ENCODE data around the gene SLK. TPM values are rescaled to one million over a fixed set of nuclear protein-coding genes. Genes with fewer than 3 reads are reported as not detected.

The SLK gene
- total RNA-seq, 1 donor from 2014 or later: 41.4 TPM

DNA sequence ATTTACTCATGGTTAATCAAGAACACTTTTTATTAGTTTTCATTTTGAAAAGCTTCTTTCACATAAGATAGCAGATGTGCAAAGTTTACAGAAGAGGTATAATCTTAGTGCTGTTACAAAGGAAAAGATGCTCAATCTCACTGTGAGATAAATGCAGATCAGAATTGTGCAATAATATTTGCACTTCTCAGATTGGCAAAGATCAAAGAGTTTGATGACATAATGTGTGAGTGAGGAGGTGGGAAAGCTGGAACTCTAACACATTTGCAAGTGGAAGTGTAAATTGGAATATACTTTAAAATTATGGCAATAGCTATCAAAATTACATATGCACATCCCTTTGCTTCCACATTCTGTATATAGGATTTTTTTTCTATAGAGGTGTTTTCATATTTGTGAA lies 27.4 kb upstream of the SLK start:
- no peak for DNase-seq (ENCODE audit: extremely low read depth, low read depth, low spot score)

DNA sequence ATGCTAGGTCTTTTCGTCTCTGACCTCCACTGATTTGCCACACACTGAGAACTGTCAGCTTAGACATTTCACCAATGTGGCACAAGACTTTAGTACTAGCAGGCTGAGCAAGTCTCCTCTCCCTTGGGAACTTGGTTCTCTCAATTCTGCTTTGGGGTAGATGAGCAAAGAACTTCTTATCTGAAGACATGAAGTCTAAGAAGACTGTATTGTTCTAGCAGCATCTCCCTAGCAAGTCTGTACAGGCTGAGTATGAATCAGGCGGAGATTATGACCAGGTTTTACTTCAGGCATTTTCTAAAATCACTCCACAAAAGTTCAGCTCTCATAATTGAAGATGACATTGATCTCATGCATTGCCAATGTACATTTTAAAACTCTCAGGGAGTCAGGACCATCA lies 25.1 kb upstream of the SLK start:
- DNase-seq (ENCODE audit: extremely low read depth, low read depth, low spot score): no peak

GRCh38 chr10:103942866-103943265 lies 24.1 kb upstream of the SLK start:
- no peak for DNase-seq (ENCODE audit: extremely low read depth, low read depth, low spot score)

- no peak for DNase-seq (ENCODE audit: extremely low read depth, low read depth, low spot score)
Measured at GRCh38 chr10:103947799-103948516, 19.0 kb upstream of the SLK start.

DNA sequence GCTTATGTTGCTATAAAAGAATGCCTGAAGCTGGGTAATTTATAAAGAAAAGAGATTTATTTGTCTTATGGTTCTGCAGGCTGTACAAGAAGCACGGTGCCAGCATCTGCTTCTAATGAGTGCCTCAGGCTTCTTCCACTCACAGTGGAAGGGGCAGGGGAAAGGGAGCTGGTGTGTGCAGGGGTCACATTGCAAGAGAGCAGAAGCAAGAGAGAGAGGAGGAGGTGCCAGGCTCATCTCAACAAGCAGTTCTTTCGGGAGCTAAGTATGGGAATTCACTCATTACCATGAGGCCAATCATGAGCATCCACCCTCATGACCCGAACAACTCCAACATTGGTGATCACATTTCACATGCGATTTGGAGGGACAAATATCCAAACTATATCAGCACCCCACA lies 17.2 kb upstream of the SLK start:
- DNase-seq (ENCODE audit: extremely low read depth, low read depth, low spot score): no peak

- DNase-seq (ENCODE audit: extremely low read depth, low read depth, low spot score): no peak
Measured at GRCh38 chr10:103951183-103951582, 15.8 kb upstream of the SLK start.

GRCh38 chr10:103951942-103952341 lies 15.0 kb upstream of the SLK start:
- DNase-seq (ENCODE audit: extremely low read depth, low read depth, low spot score): no peak

GRCh38 chr10:103954543-103954942 lies 12.4 kb upstream of the SLK start:
- no peak for DNase-seq (ENCODE audit: extremely low read depth, low read depth, low spot score)

GRCh38 chr10:103958996-103959395 lies 7.9 kb upstream of the SLK start:
- DNase-seq (ENCODE audit: extremely low read depth, low read depth, low spot score): no peak

DNA sequence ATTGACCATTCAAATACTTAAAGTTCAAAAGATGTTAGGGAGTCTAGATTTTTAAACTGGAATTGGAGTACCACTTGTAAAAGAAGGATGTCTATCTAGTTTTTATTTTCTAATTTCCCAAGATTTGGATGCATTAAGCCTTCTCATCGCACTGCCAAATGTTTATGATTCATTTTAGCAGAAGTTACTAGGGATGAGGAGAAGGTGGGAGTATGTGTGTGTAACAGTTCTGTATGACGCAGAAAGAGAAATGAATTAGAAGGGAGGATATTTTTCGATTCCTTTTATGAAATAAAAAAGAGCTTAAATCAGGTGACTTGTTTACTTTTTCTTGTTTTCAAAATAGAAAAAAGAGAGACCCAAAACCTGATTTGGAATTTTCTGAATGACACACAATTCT lies 6.8 kb upstream of the SLK start:
- DNase-seq (ENCODE audit: extremely low read depth, low read depth, low spot score): no peak

DNA sequence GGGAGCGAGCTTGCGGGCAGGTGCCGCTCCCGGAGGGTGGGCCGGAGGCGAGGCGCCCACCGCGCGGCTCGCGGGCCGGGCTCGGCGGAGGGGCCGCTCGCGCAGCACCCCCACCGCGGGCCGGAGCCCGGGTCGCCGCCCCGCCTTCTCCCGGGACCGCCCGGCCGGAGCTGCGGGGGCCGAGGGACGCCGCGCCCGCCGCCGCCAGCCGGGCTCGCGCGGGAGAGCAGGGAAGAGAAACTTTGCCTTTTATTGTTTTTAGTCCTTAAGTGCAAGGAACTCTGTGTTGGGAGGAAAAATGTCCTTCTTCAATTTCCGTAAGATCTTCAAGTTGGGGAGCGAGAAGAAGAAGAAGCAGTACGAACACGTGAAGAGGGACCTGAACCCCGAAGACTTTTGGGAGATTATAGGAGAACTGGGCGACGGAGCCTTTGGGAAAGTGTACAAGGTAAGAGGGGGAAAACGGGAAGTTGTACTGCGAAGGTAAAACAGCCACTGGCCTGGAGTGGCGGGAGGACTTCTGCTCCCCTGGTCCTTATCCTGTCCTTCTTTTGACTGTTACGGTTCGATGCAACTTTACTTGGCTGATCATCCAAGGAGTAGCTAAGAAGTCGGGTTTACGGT lies 620 bp downstream of the SLK start:
- DNase-seq (ENCODE audit: extremely low read depth, low read depth, low spot score): no peak

DNA sequence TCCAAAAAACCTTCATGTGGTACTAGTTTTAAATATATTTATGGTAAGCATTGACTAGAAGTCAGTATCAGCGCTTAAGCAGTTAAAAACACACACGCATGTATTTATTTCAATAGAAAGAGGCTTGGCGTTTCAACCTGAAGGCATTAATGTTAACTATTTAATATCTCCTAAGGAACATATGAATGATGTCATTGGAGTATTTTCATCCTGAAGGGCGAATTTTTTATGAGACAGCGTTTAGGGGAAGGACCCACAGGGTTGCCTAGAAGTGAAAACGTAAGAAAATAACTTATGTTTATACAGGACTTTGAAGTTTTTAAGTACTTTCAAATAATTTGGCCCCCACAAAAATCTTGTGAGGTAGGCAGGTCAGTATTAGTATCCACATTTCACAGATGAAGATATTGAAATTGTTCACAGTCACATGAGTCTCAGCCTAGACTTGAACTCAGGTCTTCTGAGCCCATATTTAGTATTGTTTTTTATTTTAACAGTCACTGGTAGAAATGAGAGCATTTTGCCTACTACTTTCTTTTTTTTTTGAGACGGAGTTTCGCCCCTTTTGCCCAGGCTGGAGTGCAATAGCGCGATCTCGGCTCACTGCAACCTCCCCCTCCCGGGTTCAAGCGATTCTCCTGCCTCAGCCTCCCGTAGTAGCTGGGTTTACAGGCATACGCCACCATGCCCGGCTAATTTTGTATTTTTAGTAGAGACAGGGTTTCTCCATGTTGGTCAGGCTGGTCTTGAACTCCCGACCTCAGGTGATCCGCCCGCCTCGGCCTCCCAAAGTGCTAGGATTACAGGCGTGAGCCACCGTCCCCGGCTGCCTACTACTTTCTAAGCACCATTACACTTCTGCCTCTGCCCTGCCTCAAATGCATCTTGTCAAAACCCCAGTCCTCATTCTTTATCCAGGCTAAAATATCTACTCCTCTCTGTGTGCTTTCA lies 1.8 kb downstream of the SLK start:
- DNase-seq (ENCODE audit: extremely low read depth, low read depth, low spot score): no peak

GRCh38 chr10:103969436-103969835 lies 2.5 kb downstream of the SLK start:
- DNase-seq (ENCODE audit: extremely low read depth, low read depth, low spot score): no peak

DNA sequence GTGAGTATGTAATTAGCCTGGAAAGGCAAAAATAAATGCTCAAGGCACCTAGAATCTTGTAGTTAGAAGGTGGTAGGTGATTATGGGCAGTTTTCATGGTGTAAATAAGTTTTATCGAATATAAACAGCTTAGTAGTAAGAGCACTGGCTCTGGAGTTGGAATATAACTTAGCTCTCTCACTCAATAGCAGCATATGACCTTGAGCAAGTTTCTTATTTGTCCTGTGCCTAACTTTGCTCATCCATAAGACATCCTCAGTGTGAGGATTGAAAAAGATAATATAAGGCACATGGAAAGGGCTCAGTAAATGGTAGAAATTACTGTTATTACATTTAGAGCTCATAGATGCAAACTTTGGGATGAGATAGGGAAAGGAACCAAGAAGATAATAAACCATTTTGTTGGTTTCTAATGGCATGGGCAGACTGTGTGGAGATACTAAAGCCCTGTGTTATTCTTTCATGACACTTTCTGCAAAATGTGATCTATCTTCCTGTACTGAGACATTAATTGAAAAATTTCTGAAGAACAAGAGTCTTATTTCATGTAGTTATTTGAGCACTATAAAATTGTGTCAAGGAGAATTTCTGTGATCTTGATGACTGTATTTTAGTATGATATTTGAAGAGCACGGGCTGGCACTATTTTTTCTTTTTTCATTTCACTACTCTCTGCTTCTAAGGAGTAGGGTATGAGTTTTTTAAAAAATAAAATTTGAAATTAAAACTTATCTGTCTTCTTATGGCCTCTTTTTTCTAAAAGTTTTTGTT lies 3.1 kb downstream of the SLK start:
- DNase-seq (ENCODE audit: extremely low read depth, low read depth, low spot score): no peak

- DNase-seq (ENCODE audit: extremely low read depth, low read depth, low spot score): no peak
Measured at GRCh38 chr10:103975169-103975568, 8.2 kb downstream of the SLK start.

GRCh38 chr10:103977204-103977603 lies 10.3 kb downstream of the SLK start:
- DNase-seq (ENCODE audit: extremely low read depth, low read depth, low spot score): no peak

GRCh38 chr10:103979530-103979929 lies 12.6 kb downstream of the SLK start:
- no peak for DNase-seq (ENCODE audit: extremely low read depth, low read depth, low spot score)

DNA sequence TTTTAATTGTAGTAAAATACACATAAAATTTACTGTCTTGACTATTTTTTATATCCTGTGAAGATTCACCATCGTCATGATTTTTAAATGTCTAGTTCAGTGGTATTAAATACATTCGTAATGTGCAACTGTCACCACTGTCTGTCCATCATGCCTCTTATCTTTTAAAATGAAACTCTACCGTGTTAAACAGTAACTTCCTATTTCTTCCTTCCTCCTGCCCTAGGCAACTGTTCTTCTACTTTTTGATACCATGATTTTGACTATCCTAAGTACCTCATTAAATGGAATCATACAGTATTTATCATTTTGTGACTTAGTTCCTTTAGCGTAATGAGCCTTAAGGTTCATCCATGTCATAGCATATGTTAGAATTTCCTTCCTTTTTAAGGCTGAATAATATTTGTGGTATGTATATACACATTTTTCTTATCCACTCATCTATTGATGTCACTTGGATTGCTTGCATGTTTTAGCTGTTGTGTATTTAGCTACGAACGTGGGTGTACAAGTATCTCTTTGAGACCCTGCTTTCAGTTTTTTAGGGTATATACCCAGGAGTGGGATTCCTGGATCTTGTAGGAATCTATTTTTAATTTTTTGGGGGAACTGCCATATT lies 13.5 kb downstream of the SLK start:
- DNase-seq (ENCODE audit: extremely low read depth, low read depth, low spot score): no peak

- no peak for DNase-seq (ENCODE audit: extremely low read depth, low read depth, low spot score)
Measured at GRCh38 chr10:103982639-103983038, 15.7 kb downstream of the SLK start.

GRCh38 chr10:103983367-103983911 lies 16.5 kb downstream of the SLK start:
- DNase-seq (ENCODE audit: extremely low read depth, low read depth, low spot score): no peak

Data from glomerular endothelial cell (primary cell).